CD14-positive monocyte (primary cell): ENCODE data around the gene TMEM232. TPM values are rescaled to one million over a fixed set of nuclear protein-coding genes. Genes with fewer than 3 reads are reported as not detected.

Experiments used
- DNase-seq, 3 donors: peaks; one replicate each; pipeline ENCODE4 v3.0.0-alpha.2; 2011 to 2022
- H2AFZ ChIP-seq: 2 replicates; pipeline ENCODE4 v1.6.0; 2012; ENCODE audit warnings: mild to moderate bottlenecking, low read depth, low read length, inconsistent platforms; ENCODE audit not compliant: insufficient read depth, poor library complexity, severe bottlenecking
- H3K27ac ChIP-seq, 2 donors: 1 replicate in 1 of 2; 2 replicates in 1 of 2; pipeline ENCODE4 v1.5.1; 2012 to 2013; ENCODE audit warnings: low read length in 2 of 2, control low read depth in 1 of 2, inconsistent platforms in 1 of 2, low read depth in 1 of 2, mild to moderate bottlenecking in 1 of 2
- H3K27me3 ChIP-seq, 2 donors: one replicate each; pipeline versions ENCODE4 v1.6.0 to v1.6.1; 2011 to 2013; ENCODE audit warnings: low read length in 2 of 2; ENCODE audit not compliant: control insufficient read depth in 2 of 2, insufficient read depth in 2 of 2
- H3K36me3 ChIP-seq, 2 donors: replicated peaks in 1 of 2; 1 replicate in 1 of 2; 2 replicates in 1 of 2; pipeline versions ENCODE4 v1.5.1 to v1.6.1; 2012 to 2013; ENCODE audit warnings: low read length in 2 of 2, control low read depth in 1 of 2, inconsistent platforms in 1 of 2, mild to moderate bottlenecking in 1 of 2; ENCODE audit not compliant: insufficient read depth in 2 of 2, control insufficient read depth in 1 of 2
- H3K4me1 ChIP-seq, 2 donors: 1 replicate in 1 of 2; 2 replicates in 1 of 2; pipeline versions ENCODE4 v1.5.1 to v1.6.1; 2012 to 2013; ENCODE audit warnings: low read length in 2 of 2, control low read depth in 1 of 2, inconsistent platforms in 1 of 2, mild to moderate bottlenecking in 1 of 2, moderate library complexity in 1 of 2; ENCODE audit not compliant: insufficient read depth in 2 of 2, control insufficient read depth in 1 of 2
- H3K4me2 ChIP-seq: replicated peaks from 2 replicates; pipeline ENCODE3; 2012; ENCODE audit warnings: low read length, moderate library complexity, mild to moderate bottlenecking; ENCODE audit not compliant: poor library complexity, severe bottlenecking; ENCODE audit errors: extremely low read depth
- H3K4me3 ChIP-seq, 3 experiments: fragments of 200-600 bp in 1 of 3; sonication (generic) in 1 of 3; replicated peaks in 1 of 3; 1 replicate in 2 of 3; 2 replicates in 1 of 3; pipeline ENCODE4 v1.5.1; 2011 to 2013; ENCODE audit warnings: low read length in 3 of 3, mild to moderate bottlenecking in 3 of 3, control low read depth in 2 of 3, low read depth in 2 of 3, inconsistent platforms in 1 of 3, moderate library complexity in 1 of 3
- H3K79me2 ChIP-seq: 2 replicates; pipeline ENCODE4 v1.6.0; 2012; ENCODE audit warnings: mild to moderate bottlenecking, control low read depth, inconsistent platforms, low read length, moderate library complexity; ENCODE audit not compliant: insufficient read depth
- H3K9ac ChIP-seq: 2 replicates; pipeline ENCODE4 v1.6.0; 2017; ENCODE audit warnings: low read length, mild to moderate bottlenecking; ENCODE audit not compliant: insufficient read depth, poor library complexity, severe bottlenecking
- H3K9me3 ChIP-seq, 2 donors: replicated peaks in 1 of 2; 1 replicate in 1 of 2; 2 replicates in 1 of 2; pipeline versions ENCODE4 v1.5.1 to v1.6.1; 2012 to 2013; ENCODE audit warnings: low read length in 2 of 2, control low read depth in 1 of 2; ENCODE audit not compliant: control insufficient read depth in 1 of 2, insufficient read depth in 1 of 2
- H4K20me1 ChIP-seq: 2 replicates; pipeline ENCODE4 v1.6.0; 2012; ENCODE audit warnings: mild to moderate bottlenecking, low read length, control low read depth, moderate library complexity; ENCODE audit not compliant: insufficient read depth
- H3K27ac Mint-ChIP-seq, 7 donors: one replicate each; pipeline ENCODE4 v1.8.0; 2020; ENCODE audit warnings: mild to moderate bottlenecking in 7 of 7, mixed read lengths in 7 of 7, moderate library complexity in 6 of 7, inconsistent platforms in 2 of 7
- H3K27me3 Mint-ChIP-seq, 3 donors: one replicate each; pipeline ENCODE4 v1.8.0; 2021 to 2022; ENCODE audit warnings: low read depth in 3 of 3, mild to moderate bottlenecking in 3 of 3, mixed read lengths in 3 of 3, moderate library complexity in 3 of 3, inconsistent platforms in 1 of 3
- H3K36me3 Mint-ChIP-seq, 2 donors: one replicate each; pipeline ENCODE4 v1.8.0; 2020; ENCODE audit warnings: mixed read lengths in 2 of 2, inconsistent platforms in 1 of 2, mild to moderate bottlenecking in 1 of 2
- H3K4me1 Mint-ChIP-seq: one replicate; pipeline ENCODE4 v1.8.0; 2020; ENCODE audit warnings: mild to moderate bottlenecking, mixed read lengths
- H3K4me3 Mint-ChIP-seq, 2 donors: one replicate each; pipeline ENCODE4 v1.8.0; 2020; ENCODE audit warnings: mild to moderate bottlenecking in 2 of 2, mixed read lengths in 2 of 2, moderate library complexity in 1 of 2
- H3K9me3 Mint-ChIP-seq, 7 donors: one replicate each; pipeline ENCODE4 v1.8.0; 2020 to 2022; ENCODE audit warnings: mixed read lengths in 7 of 7, mild to moderate bottlenecking in 6 of 7, moderate library complexity in 6 of 7, inconsistent platforms in 2 of 7
- CTCF ChIP-seq: fragments of 200-600 bp; IDR thresholded peaks from one replicate; pipeline ENCODE4 v1.8.0; 2022; ENCODE audit warnings: antibody characterized with exemption, mild to moderate bottlenecking
- WGBS: methylation state at CpG from one replicate; pipeline ENCODE4 v1.1.5; 2013; ENCODE audit warnings: missing lambda C conversion rate; ENCODE audit not compliant: insufficient coverage; 5-methylcytosine and 5-hydroxymethylcytosine counted together
- intact Hi-C, 2 donors: fragments of 100-400 bp; cut with micrococcal nuclease; formaldehyde crosslinking; loops; one replicate each; pipeline versions ENCODE4 v1.15.0 to v1.15.1; 2023
- polyA plus RNA-seq, 3 donors: library from polyadenylated mRNA; depleted of rRNA in 1 of 3; unstranded in 2 of 3; stranded (reverse) in 1 of 3; fragments of 300-500 nt in 2 of 3; fragments of >200 nt in 1 of 3; fragmentation: Illumina TruSeq in 2 of 3; gene quantifications; 1 replicate in 2 of 3; 2 replicates in 1 of 3; pipeline ENCODE4 v1.2.3, GENCODE V29; 2012 to 2021

Gene TMEM232
- polyA plus RNA-seq, 3 donors = 0.04 to 1.4 (median 0.59) TPM

- Histone ChIP-seq H3K9ac (peak within 1 kb of the TSS; percentile 93), H3K27ac (peak within 1 kb of the TSS; percentile 68 to 94), H3K27me3 (peaks cover 0 to 2% of the 10 kb centered on the region in 2 donors), H3K4me1 (peaks cover 14 to 17% of the 10 kb centered on the region in 2 donors), H2AFZ (peak within 1 kb of the TSS; percentile 99), H3K4me2 (peak within 1 kb of the TSS; percentile 88), H3K79me2 (peaks cover 26% of the 10 kb centered on the region), H3K36me3 (no peaks in the 10 kb centered on the region), H4K20me1 (no peaks in the 10 kb centered on the region), H3K9me3 (no peaks in the 10 kb centered on the region), H3K4me3 (peak within 1 kb of the TSS; percentile 72 to 89 (median 76))
- Mint-ChIP-seq H3K36me3 (peaks cover 3 to 4% of the 10 kb centered on the region in 2 donors), H3K27me3 (peaks cover 4 to 10% (median 7%) of the 10 kb centered on the region in 3 donors), H3K4me1 (peaks cover 28% of the 10 kb centered on the region), H3K27ac (peak within 1 kb of the TSS; percentile 87 to 97 (median 93)), H3K9me3 (peaks cover 0 to 4% (median 0%) of the 10 kb centered on the region in 7 donors), H3K4me3 (peak within 1 kb of the TSS; percentile 97 to 98)
- intact Hi-C loops = loop anchor here in 1 of 2 donors (10.0 kb wide), 1 partner anchor 356 kb away; the partner anchor contains the start of gene WDR36
- peak; percentile 86 to 93 (median 91) for DNase-seq
- TF ChIP-seq CTCF = no peak
- WGBS = 0% methylated on average over 52 of the region's 62 CpGs
Measured at GRCh38 chr5:110738812-110739651, 12.6 kb upstream of the TMEM232 start, which contains the start of gene SLC25A46. SLC25A46 (plus strand) TSS chr5:110739007; CDS start chr5:110739120, 113 bp downstream.

- peaks cover 28% of the 10 kb centered on the region for H3K4me1 Mint-ChIP-seq
- H3K4me1 ChIP-seq = peaks cover 14 to 17% of the 10 kb centered on the region in 2 donors
- intact Hi-C loops = loop anchor here in 1 of 2 donors (10.0 kb wide), 1 partner anchor 356 kb away; the partner anchor contains the start of gene WDR36
- no peaks in the 10 kb centered on the region for H3K36me3 ChIP-seq
- DNase-seq = no peak
- peaks cover 0 to 2% of the 10 kb centered on the region in 2 donors for H3K27me3 ChIP-seq
- 0% methylated on average over 8 of the region's 14 CpGs for WGBS
- H3K36me3 Mint-ChIP-seq = peaks cover 1 to 3% of the 10 kb centered on the region in 2 donors
- peak overlapping the region; percentile 99 for H2AFZ ChIP-seq
- H3K9ac ChIP-seq = peak overlapping the region; percentile 93
- peaks cover 0 to 4% (median 0%) of the 10 kb centered on the region in 7 donors for H3K9me3 Mint-ChIP-seq
- peak overlapping the region; percentile 14 to 94 for H3K27ac ChIP-seq
- peak overlapping the region; percentile 97 to 98 for H3K4me3 Mint-ChIP-seq
- no peaks in the 10 kb centered on the region for H3K9me3 ChIP-seq
- peaks cover 4 to 10% (median 8%) of the 10 kb centered on the region in 3 donors for H3K27me3 Mint-ChIP-seq
- peak overlapping the region; percentile 88 for H3K4me2 ChIP-seq
- H3K79me2 ChIP-seq = peaks cover 26% of the 10 kb centered on the region
- peak overlapping the region; percentile 72 to 89 (median 76) for H3K4me3 ChIP-seq
- no peaks in the 10 kb centered on the region for H4K20me1 ChIP-seq
- no peak for TF ChIP-seq CTCF
- peak overlapping the region; percentile 87 to 97 (median 93) for H3K27ac Mint-ChIP-seq
Measured at GRCh38 chr5:110738503-110738811, 12.0 kb upstream of the TMEM232 start.
